Activated naive CD8-positive, alpha-beta T cell (primary cell): Measurements from ENCODE around the gene CENPN.

Experiments used
- H3K27ac Mint-ChIP-seq: one replicate; pipeline ENCODE4 v1.8.0; 2021; ENCODE audit warnings: mixed read lengths
- H3K27me3 Mint-ChIP-seq: one replicate; pipeline ENCODE4 v1.8.0; 2021; ENCODE audit warnings: mixed read lengths
- H3K36me3 Mint-ChIP-seq: one replicate; pipeline ENCODE4 v1.8.0; 2021; ENCODE audit warnings: mixed read lengths
- H3K4me1 Mint-ChIP-seq: one replicate; pipeline ENCODE4 v1.8.0; 2021; ENCODE audit warnings: low read depth, mixed read lengths
- H3K4me3 Mint-ChIP-seq: one replicate; pipeline ENCODE4 v1.8.0; 2021; ENCODE audit warnings: mild to moderate bottlenecking, mixed read lengths
- H3K9me3 Mint-ChIP-seq: one replicate; pipeline ENCODE4 v1.8.0; 2021; ENCODE audit warnings: low read depth, mixed read lengths

The CENPN gene

GRCh38 chr16:80997964-80998620 is 8.9 kb upstream of the CENPN start:
- Mint-ChIP-seq H3K36me3 (peaks cover 14% of the 10 kb centered on the region), H3K27ac (peak overlapping the region; percentile 92), H3K9me3 (no peaks in the 10 kb centered on the region), H3K4me3 (peak overlapping the region; percentile 38), H3K4me1 (peaks cover 72% of the 10 kb centered on the region), H3K27me3 (no peaks in the 10 kb centered on the region)

GRCh38 chr16:81000873-81001272 is 6.1 kb upstream of the CENPN start:
- Mint-ChIP-seq H3K4me3 (no peak overlapping the region), H3K36me3 (peaks cover 8% of the 10 kb centered on the region), H3K4me1 (peaks cover 78% of the 10 kb centered on the region), H3K27ac (no peak overlapping the region), H3K9me3 (no peaks in the 10 kb centered on the region), H3K27me3 (no peaks in the 10 kb centered on the region)

GRCh38 chr16:81001330-81001729 is 5.7 kb upstream of the CENPN start:
- Mint-ChIP-seq H3K4me3 (no peak overlapping the region), H3K9me3 (no peaks in the 10 kb centered on the region), H3K4me1 (peaks cover 82% of the 10 kb centered on the region), H3K27ac (no peak overlapping the region), H3K36me3 (peaks cover 8% of the 10 kb centered on the region), H3K27me3 (no peaks in the 10 kb centered on the region)

GRCh38 chr16:81003064-81003463 is 4.0 kb upstream of the CENPN start:
- Mint-ChIP-seq H3K4me3 (peak overlapping the region; percentile 4), H3K27ac (peak overlapping the region; percentile 89), H3K36me3 (peaks cover 8% of the 10 kb centered on the region), H3K4me1 (peaks cover 71% of the 10 kb centered on the region), H3K9me3 (no peaks in the 10 kb centered on the region), H3K27me3 (no peaks in the 10 kb centered on the region)

- Mint-ChIP-seq H3K4me1 (peaks cover 66% of the 10 kb centered on the region), H3K27me3 (no peaks in the 10 kb centered on the region), H3K9me3 (no peaks in the 10 kb centered on the region), H3K4me3 (peak overlapping the region; percentile 81), H3K36me3 (peaks cover 8% of the 10 kb centered on the region), H3K27ac (peak overlapping the region; percentile 89)
Observed at GRCh38 chr16:81003610-81004460, 3.2 kb upstream of the CENPN start.

GRCh38 chr16:81004646-81005353 is 2.2 kb upstream of the CENPN start:
- Mint-ChIP-seq H3K27ac (peak overlapping the region; percentile 89), H3K4me1 (peaks cover 58% of the 10 kb centered on the region), H3K27me3 (no peaks in the 10 kb centered on the region), H3K36me3 (peaks cover 8% of the 10 kb centered on the region), H3K4me3 (peak overlapping the region; percentile 81), H3K9me3 (no peaks in the 10 kb centered on the region)

- Mint-ChIP-seq H3K27me3 (no peaks in the 10 kb centered on the region), H3K4me1 (peaks cover 51% of the 10 kb centered on the region), H3K27ac (peak overlapping the region; percentile 100), H3K36me3 (peaks cover 6% of the 10 kb centered on the region), H3K4me3 (peak overlapping the region; percentile 99), H3K9me3 (no peaks in the 10 kb centered on the region)
Observed at GRCh38 chr16:81005610-81006161, 1.3 kb upstream of the CENPN start.

- peak overlapping the region; percentile 100 for H3K27ac Mint-ChIP-seq
- H3K4me3 Mint-ChIP-seq = peak overlapping the region; percentile 99
- no peaks in the 10 kb centered on the region for H3K9me3 Mint-ChIP-seq
- H3K4me1 Mint-ChIP-seq = peaks cover 50% of the 10 kb centered on the region
- H3K27me3 Mint-ChIP-seq = no peaks in the 10 kb centered on the region
- peaks cover 5% of the 10 kb centered on the region for H3K36me3 Mint-ChIP-seq
Observed at GRCh38 chr16:81006211-81006812, 702 bp upstream of the CENPN start.

GRCh38 chr16:81008505-81008789 is 1.4 kb downstream of the CENPN start:
- Mint-ChIP-seq H3K36me3 (peaks cover 4% of the 10 kb centered on the region), H3K9me3 (no peaks in the 10 kb centered on the region), H3K4me1 (peaks cover 33% of the 10 kb centered on the region), H3K4me3 (peak overlapping the region; percentile 99), H3K27ac (peak overlapping the region; percentile 100), H3K27me3 (no peaks in the 10 kb centered on the region)

GRCh38 chr16:81012974-81013373 is 6.0 kb downstream of the CENPN start:
- peaks cover 11% of the 10 kb centered on the region for H3K36me3 Mint-ChIP-seq

GRCh38 chr16:81014672-81015071 is 7.7 kb downstream of the CENPN start:
- no peak overlapping the region for H3K27ac Mint-ChIP-seq

More at GRCh38 chr16:81012974-81013373, 6.0 kb downstream of the CENPN start:
- Mint-ChIP-seq H3K4me1 (peaks cover 3% of the 10 kb centered on the region), H3K9me3 (no peaks in the 10 kb centered on the region), H3K27ac (no peak overlapping the region), H3K27me3 (no peaks in the 10 kb centered on the region), H3K4me3 (no peak overlapping the region)

GRCh38 chr16:81018496-81018895 is 11.5 kb downstream of the CENPN start:
- H3K27me3 Mint-ChIP-seq = no peaks in the 10 kb centered on the region
- no peak overlapping the region for H3K4me3 Mint-ChIP-seq
- peaks cover 12% of the 10 kb centered on the region for H3K36me3 Mint-ChIP-seq
- H3K27ac Mint-ChIP-seq = no peak overlapping the region
- H3K4me1 Mint-ChIP-seq = no peaks in the 10 kb centered on the region
- H3K9me3 Mint-ChIP-seq = no peaks in the 10 kb centered on the region

More at GRCh38 chr16:81014672-81015071, 7.7 kb downstream of the CENPN start:
- H3K4me1 Mint-ChIP-seq = no peaks in the 10 kb centered on the region
- H3K9me3 Mint-ChIP-seq = no peaks in the 10 kb centered on the region
- H3K4me3 Mint-ChIP-seq = no peak overlapping the region
- H3K36me3 Mint-ChIP-seq = peaks cover 14% of the 10 kb centered on the region
- no peaks in the 10 kb centered on the region for H3K27me3 Mint-ChIP-seq

- Mint-ChIP-seq H3K4me3 (no peak overlapping the region), H3K27me3 (no peaks in the 10 kb centered on the region), H3K36me3 (peaks cover 9% of the 10 kb centered on the region), H3K27ac (no peak overlapping the region), H3K9me3 (no peaks in the 10 kb centered on the region), H3K4me1 (peaks cover 4% of the 10 kb centered on the region)
Observed at GRCh38 chr16:81026429-81026828, 19.4 kb downstream of the CENPN start.

- Mint-ChIP-seq H3K27me3 (no peaks in the 10 kb centered on the region), H3K4me1 (peaks cover 4% of the 10 kb centered on the region), H3K9me3 (no peaks in the 10 kb centered on the region), H3K4me3 (no peak overlapping the region), H3K36me3 (peaks cover 12% of the 10 kb centered on the region), H3K27ac (no peak overlapping the region)
Observed at GRCh38 chr16:81029930-81030604, 23.1 kb downstream of the CENPN start.
